IMR-90 (cell line): ENCODE data around the gene LY6G5C. TPM values are rescaled to one million over a fixed set of nuclear protein-coding genes. Genes with fewer than 3 reads are reported as not detected.

Source experiments
- ATAC-seq: fragments of 200-7000 bp; cut with Tn5 transposase; 2 replicates; pipeline ENCODE4 v1.9.1; 2020; ENCODE audit warnings: low read depth, mild to moderate bottlenecking, moderate library complexity
- BruUV-seq: library from RNA; stranded (reverse); fragments of 400-500 nt; replicated peaks from 2 replicates; lab custom pipeline; 2021; lab: Mats Ljungman, UMichigan
- CTCF ChIA-PET: fragments of 300-600 bp; formaldehyde crosslinking; extraction: SDS; loops from one replicate; lab custom pipeline; 2021; ENCODE audit warnings: antibody characterized with exemption; lab: Yijun Ruan, JAX
- POLR2A ChIA-PET: fragments of 300-600 bp; sonication (Branson Sonifier 250); formaldehyde crosslinking; loops from one replicate; lab custom pipeline; 2022; ENCODE audit warnings: antibody characterized with exemption; ENCODE audit not compliant: unreplicated experiment; lab: Charles Lee
- DNase-seq: peaks from one replicate; pipeline ENCODE4 v3.0.0; 2013
- H2AFZ ChIP-seq: replicated peaks from 2 replicates; pipeline ENCODE3; 2013; ENCODE audit warnings: low read length, mild to moderate bottlenecking; ENCODE audit not compliant: poor library complexity
- H2AK5ac ChIP-seq: 2 replicates; pipeline ENCODE4 v1.6.1; 2013; ENCODE audit warnings: low read depth, low read length, inconsistent platforms
- H2AK9ac ChIP-seq: replicated peaks from 2 replicates; pipeline ENCODE3; 2013; ENCODE audit warnings: mild to moderate bottlenecking, low read depth, low read length, moderate library complexity; ENCODE audit not compliant: poor library complexity
- H2BK120ac ChIP-seq: 2 replicates; pipeline ENCODE4 v1.6.1; 2013; ENCODE audit warnings: low read depth, low read length, inconsistent platforms
- H2BK15ac ChIP-seq: 3 replicates; pipeline ENCODE4 v1.6.1; 2013; ENCODE audit warnings: low read depth, low read length, inconsistent platforms
- H2BK20ac ChIP-seq: 2 replicates; pipeline ENCODE4 v1.6.1; 2013; ENCODE audit warnings: low read depth, mild to moderate bottlenecking, inconsistent platforms, low read length, moderate library complexity
- H2BK5ac ChIP-seq: 2 replicates; pipeline ENCODE4 v1.6.1; 2013; ENCODE audit warnings: mild to moderate bottlenecking, low read depth, low read length, inconsistent platforms; ENCODE audit not compliant: poor library complexity, severe bottlenecking
- H3K14ac ChIP-seq: replicated peaks from 2 replicates; pipeline ENCODE4 v1.6.1; 2013; ENCODE audit warnings: low read depth, low read length, inconsistent platforms
- H3K18ac ChIP-seq: 2 replicates; pipeline ENCODE4 v1.6.1; 2013; ENCODE audit warnings: low read depth, low read length, control low read depth
- H3K23ac ChIP-seq: 2 replicates; pipeline ENCODE4 v1.6.1; 2013; ENCODE audit warnings: low read depth, low read length, inconsistent platforms
- H3K27ac ChIP-seq: 2 replicates; pipeline ENCODE4 v1.5.1; 2013; ENCODE audit warnings: mild to moderate bottlenecking, control low read depth, low read length; ENCODE audit not compliant: insufficient read depth
- H3K27me3 ChIP-seq: 2 replicates; pipeline ENCODE4 v1.6.1; 2013; ENCODE audit warnings: low read length; ENCODE audit not compliant: control insufficient read depth, insufficient read depth
- H3K36me3 ChIP-seq: 2 replicates; pipeline ENCODE4 v1.6.1; 2013; ENCODE audit warnings: low read length, mixed read lengths; ENCODE audit not compliant: control insufficient read depth, insufficient read depth
- H3K4ac ChIP-seq: 2 replicates; pipeline ENCODE4 v1.6.1; 2013; ENCODE audit warnings: low read depth, low read length, inconsistent platforms
- H3K4me1 ChIP-seq: 2 replicates; pipeline ENCODE4 v1.6.1; 2013; ENCODE audit warnings: low read length, mixed read lengths; ENCODE audit not compliant: control insufficient read depth, insufficient read depth
- H3K4me2 ChIP-seq: 2 replicates; pipeline ENCODE4 v1.6.1; 2013; ENCODE audit warnings: low read depth, mild to moderate bottlenecking, control low read depth, low read length, moderate library complexity
- H3K4me3 ChIP-seq: 2 replicates; pipeline ENCODE4 v1.5.1; 2013; ENCODE audit warnings: low read depth, mild to moderate bottlenecking, control low read depth, low read length, moderate library complexity; ENCODE audit not compliant: insufficient read depth
- H3K56ac ChIP-seq: 2 replicates; pipeline ENCODE4 v1.6.1; 2013; ENCODE audit warnings: low read length, inconsistent platforms; ENCODE audit not compliant: insufficient read depth; ENCODE audit errors: extremely low read depth
- H3K79me1 ChIP-seq, 2 experiments: 2 replicates each; pipeline ENCODE4 v1.6.1; 2013; ENCODE audit warnings: low read length in 2 of 2, inconsistent platforms in 1 of 2, low read depth in 1 of 2
- H3K9ac ChIP-seq: 2 replicates; pipeline ENCODE4 v1.6.1; 2013; ENCODE audit warnings: low read depth, low read length, control low read depth
- H3K9me1 ChIP-seq: 2 replicates; pipeline ENCODE4 v1.6.1; 2013; ENCODE audit warnings: low read length, inconsistent platforms; ENCODE audit not compliant: insufficient read depth
- H3K9me3 ChIP-seq: 2 replicates; pipeline ENCODE4 v1.6.1; 2013; ENCODE audit warnings: low read length; ENCODE audit not compliant: control insufficient read depth, insufficient read depth
- H4K20me1 ChIP-seq: 2 replicates; pipeline ENCODE4 v1.6.1; 2013; ENCODE audit warnings: low read length, inconsistent platforms; ENCODE audit not compliant: insufficient read depth
- H4K5ac ChIP-seq: 2 replicates; pipeline ENCODE4 v1.6.1; 2013; ENCODE audit warnings: mild to moderate bottlenecking, low read depth, low read length, control low read depth
- H4K8ac ChIP-seq, 2 experiments: 2 replicates each; pipeline ENCODE4 v1.6.1; 2013; ENCODE audit warnings: low read depth in 2 of 2, low read length in 2 of 2, control low read depth in 1 of 2, inconsistent platforms in 1 of 2
- H4K91ac ChIP-seq: 2 replicates; pipeline ENCODE4 v1.6.1; 2013; ENCODE audit warnings: low read depth, low read length, inconsistent platforms; ENCODE audit not compliant: insufficient read depth
- CEBPB ChIP-seq: IDR thresholded peaks from 2 replicates; pipeline ENCODE4 v1.6.1; 2012; ENCODE audit warnings: low read depth, low read length, improper control_type of control experiment
- MAFK ChIP-seq: IDR thresholded peaks from 2 replicates; pipeline ENCODE4 v1.6.1; 2012; ENCODE audit warnings: low read depth, low read length, improper control_type of control experiment
- MAZ ChIP-seq: IDR thresholded peaks from 2 replicates; pipeline ENCODE4 v1.6.1; 2012; ENCODE audit warnings: low read depth, mild to moderate bottlenecking, low read length, improper control_type of control experiment, moderate library complexity, borderline replicate concordance
- NFE2L2 ChIP-seq: fragments of 150-350 bp; IDR thresholded peaks from 2 replicates; pipeline ENCODE4 v1.6.1; 2016; ENCODE audit warnings: low read depth, mild to moderate bottlenecking, low read length
- SMC3 ChIP-seq: fragments of 150-350 bp; IDR thresholded peaks from 2 replicates; pipeline ENCODE4 v1.6.1; 2016; ENCODE audit warnings: low read depth, mild to moderate bottlenecking, antibody characterized with exemption, low read length, moderate library complexity
- USF2 ChIP-seq: fragments of 150-350 bp; IDR thresholded peaks from 2 replicates; pipeline ENCODE4 v1.6.1; 2017; ENCODE audit warnings: mild to moderate bottlenecking, antibody characterized with exemption, low read length, low read depth
- WGBS, 2 experiments: methylation state at CpG; one replicate each; pipeline versions ENCODE4 v1.1.5 to v1.1.7; 2013; ENCODE audit warnings: missing lambda C conversion rate in 2 of 2; ENCODE audit not compliant: insufficient read length in 1 of 2; ENCODE audit errors: extremely low coverage in 2 of 2; 5-methylcytosine and 5-hydroxymethylcytosine counted together
- dilution Hi-C: fragments of 300-500 bp; cut with HindIII; formaldehyde crosslinking; loops from one replicate; pipeline ENCODE4 v1.14.3; 2018; ENCODE audit warnings: low sequenced_read_pairs; ENCODE audit not compliant: unreplicated experiment
- in situ Hi-C: fragments of 300-500 bp; cut with MboI; formaldehyde crosslinking; loops from 3 replicates; pipeline ENCODE4 v1.14.3; 2019; ENCODE audit warnings: low sequenced_read_pairs, inconsistent platforms, mixed read lengths
- intact Hi-C: fragments of 100-400 bp; cut with micrococcal nuclease; formaldehyde crosslinking; loops from 2 replicates; pipeline ENCODE4 v1.10.0; 2022
- polyA plus RNA-seq, 3 experiments: library from polyadenylated mRNA; depleted of rRNA; stranded (reverse); fragments of >200 nt; gene quantifications; 2 replicates each; pipeline ENCODE4 v1.2.3, GENCODE V29; 2012; ENCODE audit warnings: low replicate concordance in 1 of 3
- total RNA-seq: library from RNA; depleted of rRNA; stranded (reverse); fragments of >200 nt; gene quantifications from 2 replicates; pipeline ENCODE4 v1.2.3, GENCODE V29; 2012

LY6G5C gene
- total and polyA plus RNA-seq, 2 of the 4 experiments (the other 2 are of a cell fraction): 0.18 to 2.0 TPM

- Histone ChIP-seq H2BK120ac (no peak overlapping the region), H2AFZ (no peak overlapping the region), H3K9ac (no peak overlapping the region), H4K8ac (no peak overlapping the region), H3K4me3 (no peak overlapping the region), H3K4ac (no peak overlapping the region), H3K4me1 (peaks cover 3% of the 10 kb centered on the region; the same call in 1 of the 2 replicates), H2AK5ac (no peak overlapping the region), H2BK15ac (no peak overlapping the region), H3K14ac (no peak overlapping the region), H2BK5ac (no peak overlapping the region), H4K91ac (no peak overlapping the region), H3K9me1 (0 out of 2 replicates have a peak, but pooled peaks cover 5% of the 10 kb centered on the region), H3K4me2 (no peak overlapping the region), H3K36me3 (peaks cover 62% of the 10 kb centered on the region), H2BK20ac (no peak overlapping the region), H3K23ac (no peak overlapping the region), H3K79me1 (peaks cover 0 to 2% of the 10 kb centered on the region in 2 experiments; a peak in 1 of 4 replicates), H3K9me3 (no peaks in the 10 kb centered on the region), H2AK9ac (no peak overlapping the region), H3K27me3 (no peaks in the 10 kb centered on the region), H4K5ac (no peak overlapping the region), H3K27ac (no peak overlapping the region), H3K56ac (no peak overlapping the region), H4K20me1 (no peaks in the 10 kb centered on the region), H3K18ac (no peak overlapping the region)
- no TSS peak for BruUV-seq
- POLR2A ChIA-PET: no interaction called here
- intact Hi-C loops (no loop called here), dilution Hi-C loops (no loop called here), in situ Hi-C loops (loop anchor here (10.0 kb wide), 2 partner anchors 147 to 257 kb away; partner anchors contain the start of gene CFB)
- no CpG with 5 or more reads among the region's 14 CpGs for WGBS, 2 experiments
- CTCF ChIA-PET: no interaction called here
- ATAC-seq (no peak), DNase-seq (no peak)
- TF ChIP-seq USF2 (no peak), NFE2L2 (no peak), MAFK (no peak), SMC3 (no peak), CEBPB (no peak), MAZ (no peak)
Observed at GRCh38 chr6:31687860-31688693, 7.2 kb upstream of the LY6G5C start.
